ENCODE data around the gene RRAS. TPM values are rescaled to one million over a fixed set of nuclear protein-coding genes. Genes with fewer than 3 reads are reported as not detected.
A peak's percentile ranks its signal among the peaks of the same experiment; 100 is the strongest.

Gene RRAS
- total RNA-seq, 4 donors from 2014 or later: 12.9 to 28.8 (median 18.6) TPM

DNA sequence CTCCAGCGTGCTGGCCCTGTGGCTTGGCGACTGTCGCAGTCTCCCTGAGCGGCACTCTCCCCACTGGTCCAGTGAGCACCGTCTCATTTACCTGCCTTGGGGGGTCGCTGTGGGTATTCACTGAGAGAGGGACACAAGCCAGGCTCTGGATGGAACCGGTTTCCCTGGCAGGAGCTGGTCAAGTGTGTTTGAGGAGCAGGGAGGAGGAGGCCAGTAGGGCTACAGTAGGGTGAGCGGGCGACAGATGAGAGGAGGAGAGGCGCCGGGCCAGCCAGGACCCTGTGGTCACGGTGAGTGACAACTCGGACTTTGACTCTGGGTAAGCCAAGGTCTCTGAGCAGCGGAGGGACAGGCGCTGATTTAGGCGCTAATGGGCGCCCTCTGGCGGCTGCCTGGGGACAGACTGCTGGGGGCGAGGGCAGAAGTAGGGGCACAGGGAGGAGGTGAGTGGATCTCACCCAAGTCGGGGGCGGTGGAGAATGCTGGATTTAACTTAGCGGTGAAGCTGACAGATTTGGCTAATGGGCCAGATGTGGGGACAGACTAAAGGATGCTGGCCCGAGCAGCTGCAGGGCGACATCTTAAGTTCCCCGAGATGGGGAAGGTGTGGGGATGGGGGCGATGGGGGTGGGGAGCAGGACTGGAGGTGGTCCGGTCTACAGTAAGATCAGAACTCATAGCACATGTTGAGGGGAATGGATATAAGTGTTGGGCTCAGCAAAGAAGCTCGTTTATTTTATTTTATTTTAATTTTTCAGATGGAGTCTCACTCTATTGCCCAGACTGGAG lies 32.4 kb upstream of the RRAS start:
- no peaks in the 10 kb centered on the region for H3K9me3 ChIP-seq
- no peaks in the 10 kb centered on the region for H3K27me3 ChIP-seq
- no peak for DNase-seq (ENCODE audit: low spot score in 2 of 2)
- peaks cover 7% of the 10 kb centered on the region for H3K36me3 ChIP-seq
- WGBS: 32% methylated on average over 28 of the region's 28 CpGs
- no peak overlapping the region for H3K4me3 ChIP-seq
- H3K27ac ChIP-seq: no peak overlapping the region
- TF ChIP-seq POLR2AphosphoS5 (IDR thresholded peaks at IDR 0.05): no peak
- TF ChIP-seq, protein P1, sequence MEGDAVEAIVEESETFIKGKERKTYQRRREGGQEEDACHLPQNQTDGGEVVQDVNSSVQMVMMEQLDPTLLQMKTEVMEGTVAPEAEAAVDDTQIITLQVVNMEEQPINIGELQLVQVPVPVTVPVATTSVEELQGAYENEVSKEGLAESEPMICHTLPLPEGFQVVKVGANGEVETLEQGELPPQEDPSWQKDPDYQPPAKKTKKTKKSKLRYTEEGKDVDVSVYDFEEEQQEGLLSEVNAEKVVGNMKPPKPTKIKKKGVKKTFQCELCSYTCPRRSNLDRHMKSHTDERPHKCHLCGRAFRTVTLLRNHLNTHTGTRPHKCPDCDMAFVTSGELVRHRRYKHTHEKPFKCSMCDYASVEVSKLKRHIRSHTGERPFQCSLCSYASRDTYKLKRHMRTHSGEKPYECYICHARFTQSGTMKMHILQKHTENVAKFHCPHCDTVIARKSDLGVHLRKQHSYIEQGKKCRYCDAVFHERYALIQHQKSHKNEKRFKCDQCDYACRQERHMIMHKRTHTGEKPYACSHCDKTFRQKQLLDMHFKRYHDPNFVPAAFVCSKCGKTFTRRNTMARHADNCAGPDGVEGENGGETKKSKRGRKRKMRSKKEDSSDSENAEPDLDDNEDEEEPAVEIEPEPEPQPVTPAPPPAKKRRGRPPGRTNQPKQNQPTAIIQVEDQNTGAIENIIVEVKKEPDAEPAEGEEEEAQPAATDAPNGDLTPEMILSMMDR (IDR thresholded peaks at IDR 0.05): peak; percentile 50 to 91
- H3K4me1 ChIP-seq: peaks cover 9% of the 10 kb centered on the region

- H3K27ac ChIP-seq: no peak overlapping the region
- no peak for DNase-seq (ENCODE audit: low spot score in 2 of 2)
- no peaks in the 10 kb centered on the region for H3K9me3 ChIP-seq
- no peak overlapping the region for H3K4me3 ChIP-seq
- peaks cover 7% of the 10 kb centered on the region for H3K36me3 ChIP-seq
- H3K4me1 ChIP-seq: peaks cover 17% of the 10 kb centered on the region
- no peaks in the 10 kb centered on the region for H3K27me3 ChIP-seq
- TF ChIP-seq, protein P1 (IDR thresholded peaks at IDR 0.05): no peak
- TF ChIP-seq POLR2A (IDR thresholded peaks at IDR 0.05): no peak
- TF ChIP-seq POLR2AphosphoS5 (IDR thresholded peaks at IDR 0.05): no peak
- no peak for TF ChIP-seq EP300 (IDR thresholded peaks at IDR 0.05)
- 96% methylated on average over 3 of the region's 3 CpGs for WGBS
Measured at GRCh38 chr19:49669516-49669915, 29.6 kb upstream of the RRAS start.

GRCh38 chr19:49667473-49667872 lies 27.5 kb upstream of the RRAS start:
- H3K27me3 ChIP-seq: no peaks in the 10 kb centered on the region
- H3K4me3 ChIP-seq: no peak overlapping the region
- H3K27ac ChIP-seq: no peak overlapping the region
- H3K4me1 ChIP-seq: peaks cover 32% of the 10 kb centered on the region
- H3K9me3 ChIP-seq: no peaks in the 10 kb centered on the region
- no peak for DNase-seq (ENCODE audit: low spot score in 2 of 2)
- 100% methylated on average over 2 of the region's 2 CpGs for WGBS
- H3K36me3 ChIP-seq: peaks cover 12% of the 10 kb centered on the region
- no peak for TF ChIP-seq POLR2A (IDR thresholded peaks at IDR 0.05)
- no peak for TF ChIP-seq EP300 (IDR thresholded peaks at IDR 0.05)
- TF ChIP-seq, protein P1 (IDR thresholded peaks at IDR 0.05): no peak
- TF ChIP-seq POLR2AphosphoS5 (IDR thresholded peaks at IDR 0.05): no peak

- no peak for TF ChIP-seq POLR2AphosphoS5 (IDR thresholded peaks at IDR 0.05)
- no peak for TF ChIP-seq EP300 (IDR thresholded peaks at IDR 0.05)
- TF ChIP-seq POLR2A (IDR thresholded peaks at IDR 0.05): no peak
- H3K4me3 ChIP-seq: peak overlapping the region; percentile 76
- peak overlapping the region; percentile 89 for H3K27ac ChIP-seq
- 0% methylated on average over 5 of the region's 9 CpGs for WGBS
- H3K4me1 ChIP-seq: peaks cover 29% of the 10 kb centered on the region
- no peaks in the 10 kb centered on the region for H3K27me3 ChIP-seq
- H3K9me3 ChIP-seq: no peaks in the 10 kb centered on the region
- DNase-seq (ENCODE audit: low spot score in 2 of 2): no peak
- peaks cover 26% of the 10 kb centered on the region for H3K36me3 ChIP-seq
Measured at GRCh38 chr19:49666120-49666444, 26.1 kb upstream of the RRAS start.

GRCh38 chr19:49665351-49666119 lies 25.6 kb upstream of the RRAS start, which contains the start of the genes BCL2L12 and IRF3:
BCL2L12 (plus strand) TSS chr19:49665933; CDS start chr19:49666693, 760 bp downstream.
IRF3 (minus strand) TSS chr19:49665857; CDS start chr19:49664838, 1,019 bp downstream.
- Histone ChIP-seq H3K27ac (peak within 1 kb of the TSS; percentile 89), H3K9me3 (no peaks in the 10 kb centered on the region), H3K4me3 (peak within 1 kb of the TSS; percentile 76), H3K36me3 (peaks cover 30% of the 10 kb centered on the region), H3K4me1 (peaks cover 29% of the 10 kb centered on the region), H3K27me3 (no peaks in the 10 kb centered on the region)
- DNase-seq (ENCODE audit: low spot score in 2 of 2): peak; percentile 99 to 100
- WGBS: 0% methylated on average over 35 of the region's 50 CpGs
- TF ChIP-seq EP300 (IDR thresholded peaks at IDR 0.05) (no peak), POLR2AphosphoS5 (IDR thresholded peaks at IDR 0.05) (peak in 1 of 3 donors; percentile 79)

GRCh38 chr19:49665036-49665350 lies 25.1 kb upstream of the RRAS start:
- Histone ChIP-seq H3K4me1 (peaks cover 29% of the 10 kb centered on the region), H3K27me3 (no peaks in the 10 kb centered on the region), H3K36me3 (peaks cover 30% of the 10 kb centered on the region), H3K27ac (peak overlapping the region; percentile 89), H3K4me3 (peak overlapping the region; percentile 76), H3K9me3 (no peaks in the 10 kb centered on the region)
- no peak for DNase-seq (ENCODE audit: low spot score in 2 of 2)
- no peak for TF ChIP-seq POLR2A (IDR thresholded peaks at IDR 0.05)
- TF ChIP-seq, protein P1 (IDR thresholded peaks at IDR 0.05): no peak
- TF ChIP-seq POLR2AphosphoS5 (IDR thresholded peaks at IDR 0.05): no peak
- no peak for TF ChIP-seq EP300 (IDR thresholded peaks at IDR 0.05)
- WGBS: 0% methylated on average over 7 of the region's 7 CpGs

Measured in suprapubic skin (tissue), 4 donors.